Subcutaneous abdominal adipose tissue (tissue), 5 donors: ENCODE measurements around the gene RAB27A.

Experiments used
- H3K27ac ChIP-seq: one replicate; pipeline ENCODE4 v1.7.0; 2013; ENCODE audit warnings: low read depth, mild to moderate bottlenecking, inconsistent platforms, low read length, moderate library complexity
- H3K27me3 ChIP-seq, 5 donors: one replicate each; pipeline ENCODE4 v1.7.0; 2013; ENCODE audit warnings: low read length in 5 of 5, inconsistent platforms in 1 of 5; ENCODE audit not compliant: control insufficient read depth in 5 of 5, insufficient read depth in 4 of 5
- H3K36me3 ChIP-seq, 5 donors: one replicate each; pipeline ENCODE4 v1.7.0; 2013; ENCODE audit warnings: low read length in 5 of 5; ENCODE audit not compliant: control insufficient read depth in 5 of 5, insufficient read depth in 5 of 5
- H3K4me1 ChIP-seq, 5 donors: one replicate each; pipeline ENCODE4 v1.7.0; 2013; ENCODE audit warnings: low read length in 5 of 5, mild to moderate bottlenecking in 3 of 5, moderate library complexity in 1 of 5; ENCODE audit not compliant: control insufficient read depth in 5 of 5, insufficient read depth in 5 of 5
- H3K4me3 ChIP-seq, 5 donors: one replicate each; pipeline ENCODE4 v1.7.0; 2013; ENCODE audit warnings: low read length in 5 of 5, low read depth in 1 of 5
- H3K9ac ChIP-seq, 5 donors: one replicate each; pipeline ENCODE4 v1.7.0; 2013; ENCODE audit warnings: low read length in 5 of 5, mild to moderate bottlenecking in 4 of 5, moderate library complexity in 3 of 5
- H3K9me3 ChIP-seq, 5 donors: one replicate each; pipeline ENCODE4 v1.7.0; 2013; ENCODE audit warnings: low read length in 5 of 5; ENCODE audit not compliant: control insufficient read depth in 5 of 5
- donor health status: healthy.
- donor health status: healthy.
- donor health status: healthy.
- donor health status: healthy.
- donor health status: healthy.

RAB27A gene

DNA sequence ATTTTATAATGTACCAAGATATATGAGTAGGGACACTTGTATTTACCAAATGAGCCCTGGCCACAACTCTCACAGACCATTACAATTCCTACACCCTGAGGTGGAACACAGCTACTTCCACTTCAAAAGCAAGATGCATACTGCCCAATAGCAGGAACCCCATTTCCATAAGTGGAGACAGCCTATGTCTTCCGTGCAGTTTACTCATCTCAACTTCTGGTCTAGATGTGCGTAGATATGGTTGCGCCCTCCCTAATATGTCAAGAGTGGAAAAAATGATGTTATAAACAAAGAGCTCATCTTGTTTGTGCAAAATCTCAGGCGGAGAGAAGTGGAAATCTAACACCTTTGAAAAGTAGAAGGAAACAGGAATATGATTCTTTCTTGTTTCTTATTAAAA is 44.6 kb downstream of the RAB27A start:
- Histone ChIP-seq H3K9ac (no peak overlapping the region), H3K27me3 (no peaks in the 10 kb centered on the region), H3K4me1 (peaks cover 0 to 13% (median 3%) of the 10 kb centered on the region in 5 donors), H3K36me3 (peaks cover 0 to 4% (median 0%) of the 10 kb centered on the region in 5 donors), H3K4me3 (no peak overlapping the region), H3K9me3 (no peaks in the 10 kb centered on the region), H3K27ac (no peak overlapping the region)

DNA sequence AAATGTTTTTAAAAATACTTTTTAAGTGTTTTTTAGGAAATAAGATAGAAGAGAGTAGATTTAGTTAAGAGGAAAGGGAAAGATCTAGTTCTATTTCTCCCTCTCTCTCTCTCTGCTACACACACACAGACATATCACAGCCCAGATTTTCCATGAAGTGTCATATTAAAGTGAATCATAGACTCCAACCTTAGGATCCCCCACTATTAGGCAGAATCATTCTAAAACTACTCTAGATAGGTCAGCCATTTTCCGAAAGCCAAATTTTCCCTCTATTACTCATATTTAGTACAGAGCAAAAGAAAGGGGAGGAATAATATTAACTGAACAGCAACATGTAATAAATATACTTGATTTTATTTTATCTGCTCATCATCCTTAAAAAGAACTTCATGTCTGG is 47.7 kb downstream of the RAB27A start:
- Histone ChIP-seq H3K9me3 (no peaks in the 10 kb centered on the region), H3K4me3 (no peak overlapping the region), H3K9ac (no peak overlapping the region), H3K36me3 (peaks cover 0 to 4% (median 0%) of the 10 kb centered on the region in 5 donors), H3K4me1 (peaks cover 0 to 14% (median 0%) of the 10 kb centered on the region in 5 donors), H3K27me3 (no peaks in the 10 kb centered on the region), H3K27ac (no peak overlapping the region)

DNA sequence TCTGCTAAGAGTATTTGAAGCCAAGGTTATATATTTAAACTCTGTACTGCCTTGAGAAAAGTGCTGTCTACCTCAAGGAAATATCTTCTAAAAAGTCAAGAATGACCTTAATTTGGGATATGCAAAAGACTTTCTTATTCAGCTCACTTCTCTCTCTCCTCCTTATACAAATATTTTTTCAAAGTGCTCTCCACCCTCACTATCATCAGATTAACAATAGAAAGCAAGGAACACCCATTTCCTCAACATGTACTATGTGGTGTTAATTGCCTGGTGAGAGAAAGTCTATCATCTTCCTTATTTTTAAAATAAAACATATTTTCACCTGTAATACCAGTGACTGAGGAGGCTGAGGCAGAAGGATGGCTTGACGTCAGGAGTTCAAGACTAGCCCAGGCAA is 48.4 kb downstream of the RAB27A start:
- H3K9ac ChIP-seq: no peak overlapping the region
- H3K9me3 ChIP-seq: no peaks in the 10 kb centered on the region
- peaks cover 0 to 4% (median 0%) of the 10 kb centered on the region in 5 donors for H3K36me3 ChIP-seq
- H3K4me1 ChIP-seq: peaks cover 0 to 14% (median 0%) of the 10 kb centered on the region in 5 donors
- H3K27me3 ChIP-seq: no peaks in the 10 kb centered on the region
- no peak overlapping the region for H3K4me3 ChIP-seq
- no peak overlapping the region for H3K27ac ChIP-seq

DNA sequence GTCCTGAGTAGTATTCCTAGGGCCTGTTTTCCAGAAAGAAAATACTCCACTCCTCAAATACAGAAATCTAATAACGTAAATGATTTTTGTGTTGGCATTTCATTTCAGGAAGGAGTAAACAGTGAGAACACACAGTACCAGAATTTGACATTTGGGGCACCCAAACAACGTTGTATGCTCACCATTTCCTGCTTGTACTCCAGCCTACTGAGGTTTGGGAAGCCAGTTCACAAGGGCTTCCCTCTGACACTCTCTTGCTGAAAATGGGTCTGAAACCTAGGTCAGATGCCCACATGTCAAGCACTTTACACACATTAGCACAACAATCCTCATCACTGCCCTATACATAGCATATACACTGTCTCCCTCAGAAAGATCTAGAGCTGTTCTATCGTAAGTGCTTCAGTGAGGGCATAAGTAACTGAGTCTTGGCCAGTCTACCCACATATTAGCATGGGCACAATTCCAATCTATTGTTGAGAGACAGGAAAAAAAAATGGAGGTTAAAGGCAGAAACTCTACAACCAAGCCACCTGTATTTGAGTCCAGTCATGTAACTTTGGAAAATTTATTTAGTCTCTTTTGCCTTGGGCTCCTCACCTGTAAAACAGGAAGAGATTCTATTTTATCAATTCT is 49.4 kb downstream of the RAB27A start:
- Histone ChIP-seq H3K9ac (no peak overlapping the region), H3K4me3 (no peak overlapping the region), H3K4me1 (peaks cover 0 to 14% (median 0%) of the 10 kb centered on the region in 5 donors), H3K27ac (no peak overlapping the region), H3K9me3 (no peaks in the 10 kb centered on the region), H3K36me3 (peaks cover 0 to 4% (median 0%) of the 10 kb centered on the region in 5 donors), H3K27me3 (no peaks in the 10 kb centered on the region)

- no peak overlapping the region for H3K9ac ChIP-seq
- H3K9me3 ChIP-seq: no peaks in the 10 kb centered on the region
- no peaks in the 10 kb centered on the region for H3K27me3 ChIP-seq
- H3K27ac ChIP-seq: no peak overlapping the region
- H3K4me3 ChIP-seq: no peak overlapping the region
- H3K36me3 ChIP-seq: peaks cover 0 to 4% (median 0%) of the 10 kb centered on the region in 5 donors
- H3K4me1 ChIP-seq: peaks cover 0 to 14% (median 0%) of the 10 kb centered on the region in 5 donors
Measured at GRCh38 chr15:55239440-55240124, 50.0 kb downstream of the RAB27A start.

GRCh38 chr15:55238877-55239276 is 50.7 kb downstream of the RAB27A start:
- Histone ChIP-seq H3K4me3 (no peak overlapping the region), H3K9me3 (no peaks in the 10 kb centered on the region), H3K27ac (no peak overlapping the region), H3K27me3 (no peaks in the 10 kb centered on the region), H3K4me1 (peaks cover 0 to 14% (median 0%) of the 10 kb centered on the region in 5 donors), H3K9ac (no peak overlapping the region), H3K36me3 (peaks cover 0 to 4% (median 0%) of the 10 kb centered on the region in 5 donors)

GRCh38 chr15:55237219-55238130 is 52.1 kb downstream of the RAB27A start:
- Histone ChIP-seq H3K36me3 (peaks cover 0 to 3% (median 0%) of the 10 kb centered on the region in 5 donors), H3K9me3 (no peaks in the 10 kb centered on the region), H3K27ac (no peak overlapping the region), H3K4me1 (peaks cover 0 to 14% (median 0%) of the 10 kb centered on the region in 5 donors), H3K9ac (no peak overlapping the region), H3K27me3 (no peaks in the 10 kb centered on the region), H3K4me3 (no peak overlapping the region)

- Histone ChIP-seq H3K27ac (no peak overlapping the region), H3K9me3 (no peaks in the 10 kb centered on the region), H3K36me3 (peaks cover 0 to 3% (median 0%) of the 10 kb centered on the region in 5 donors), H3K9ac (no peak overlapping the region), H3K4me1 (peaks cover 0 to 6% (median 0%) of the 10 kb centered on the region in 5 donors), H3K27me3 (no peaks in the 10 kb centered on the region), H3K4me3 (no peak overlapping the region)
Measured at GRCh38 chr15:55235546-55236036, 54.0 kb downstream of the RAB27A start.

- no peak overlapping the region for H3K9ac ChIP-seq
Measured at GRCh38 chr15:55234800-55235104, 54.9 kb downstream of the RAB27A start.

More at GRCh38 chr15:55234800-55235104, 54.9 kb downstream of the RAB27A start:
- Histone ChIP-seq H3K36me3 (peaks cover 0 to 3% (median 0%) of the 10 kb centered on the region in 5 donors), H3K27ac (no peak overlapping the region), H3K27me3 (no peaks in the 10 kb centered on the region), H3K4me1 (no peaks in the 10 kb centered on the region), H3K9me3 (no peaks in the 10 kb centered on the region), H3K4me3 (no peak overlapping the region)
